ENCODE results near the gene NF2. TPM values are rescaled to one million over a fixed set of nuclear protein-coding genes. Genes with fewer than 3 reads are reported as not detected.

The NF2 gene
- total and polyA plus RNA-seq, 12 donors = 12.2 to 67.4 (median 45.5) TPM

DNA sequence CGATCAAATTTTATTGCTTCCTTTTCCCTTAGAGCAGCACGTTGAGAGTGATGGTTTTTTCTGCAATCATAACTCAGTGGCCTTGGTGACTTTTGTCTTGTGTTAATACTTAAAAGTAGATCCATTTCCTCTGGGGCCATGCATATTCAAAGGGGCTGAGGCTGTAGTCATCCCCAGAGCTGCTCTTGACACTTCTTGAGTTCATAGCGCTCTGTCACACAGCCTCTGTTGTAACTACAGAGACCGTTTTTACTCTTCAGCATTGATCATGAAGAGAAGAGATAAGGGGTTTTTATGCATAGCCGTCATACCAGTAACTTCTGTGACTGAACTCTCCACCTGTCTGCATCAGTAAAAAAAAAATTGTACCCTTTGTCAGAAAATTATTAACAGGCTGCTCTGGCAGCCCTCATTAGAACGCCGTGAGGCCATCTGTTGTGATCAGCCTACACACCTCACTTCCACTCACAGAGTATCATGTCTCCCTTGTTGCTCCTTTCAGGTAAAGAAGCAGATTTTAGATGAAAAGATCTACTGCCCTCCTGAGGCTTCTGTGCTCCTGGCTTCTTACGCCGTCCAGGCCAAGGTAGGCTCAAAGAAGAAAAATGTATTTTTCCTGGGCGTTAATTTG lies 38.4 kb downstream of the NF2 start:
- Histone ChIP-seq H3K4me1 (replicated peaks in 1 of 2) (peaks cover 0 to 8% of the 10 kb centered on the region in 2 donors), H3K27me3 (no peaks in the 10 kb centered on the region), H3K36me3 (replicated peaks in 1 of 2) (peaks cover 0 to 10% of the 10 kb centered on the region in 2 donors), H3K27ac (no peak overlapping the region), H3K9me3 (replicated peaks in 1 of 3) (no peaks in the 10 kb centered on the region), H3K4me3 (no peak overlapping the region)
- WGBS, 4 donors = 75 to 82% (median 77%) methylated on average over 10 of the region's 10 CpGs
- no peak for DNase-seq
- intact Hi-C loops (cut with DNase I) = no loop called here
- TF ChIP-seq, protein P1, sequence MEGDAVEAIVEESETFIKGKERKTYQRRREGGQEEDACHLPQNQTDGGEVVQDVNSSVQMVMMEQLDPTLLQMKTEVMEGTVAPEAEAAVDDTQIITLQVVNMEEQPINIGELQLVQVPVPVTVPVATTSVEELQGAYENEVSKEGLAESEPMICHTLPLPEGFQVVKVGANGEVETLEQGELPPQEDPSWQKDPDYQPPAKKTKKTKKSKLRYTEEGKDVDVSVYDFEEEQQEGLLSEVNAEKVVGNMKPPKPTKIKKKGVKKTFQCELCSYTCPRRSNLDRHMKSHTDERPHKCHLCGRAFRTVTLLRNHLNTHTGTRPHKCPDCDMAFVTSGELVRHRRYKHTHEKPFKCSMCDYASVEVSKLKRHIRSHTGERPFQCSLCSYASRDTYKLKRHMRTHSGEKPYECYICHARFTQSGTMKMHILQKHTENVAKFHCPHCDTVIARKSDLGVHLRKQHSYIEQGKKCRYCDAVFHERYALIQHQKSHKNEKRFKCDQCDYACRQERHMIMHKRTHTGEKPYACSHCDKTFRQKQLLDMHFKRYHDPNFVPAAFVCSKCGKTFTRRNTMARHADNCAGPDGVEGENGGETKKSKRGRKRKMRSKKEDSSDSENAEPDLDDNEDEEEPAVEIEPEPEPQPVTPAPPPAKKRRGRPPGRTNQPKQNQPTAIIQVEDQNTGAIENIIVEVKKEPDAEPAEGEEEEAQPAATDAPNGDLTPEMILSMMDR (IDR thresholded peaks at IDR 0.05) = no peak

DNA sequence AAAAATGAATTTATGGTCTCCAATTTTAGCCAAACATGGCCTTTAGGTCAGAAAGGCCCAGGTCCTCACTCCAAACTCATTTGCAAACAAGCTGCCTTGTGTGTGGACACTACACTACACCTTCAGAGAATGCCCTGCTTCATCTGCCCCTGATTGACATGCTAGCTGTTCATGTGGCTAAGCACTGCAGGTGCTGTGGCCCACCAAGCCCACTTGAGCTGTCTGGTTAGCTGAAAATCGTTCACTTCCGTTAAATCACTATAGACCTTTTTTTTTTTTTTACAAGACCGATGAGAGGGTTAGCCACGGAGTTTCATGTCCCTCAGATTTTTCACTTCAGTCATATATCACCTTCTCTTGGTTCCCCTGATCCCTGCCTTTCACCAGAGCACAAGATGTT lies 39.3 kb downstream of the NF2 start:
- intact Hi-C loops (cut with DNase I) = no loop called here
- Histone ChIP-seq H3K9me3 (replicated peaks in 1 of 3) (no peaks in the 10 kb centered on the region), H3K27me3 (no peaks in the 10 kb centered on the region), H3K27ac (no peak overlapping the region), H3K4me1 (replicated peaks in 1 of 2) (peaks cover 0 to 6% of the 10 kb centered on the region in 2 donors), H3K36me3 (replicated peaks in 1 of 2) (peaks cover 0 to 10% of the 10 kb centered on the region in 2 donors), H3K4me3 (no peak overlapping the region)
- no peak for DNase-seq
- WGBS, 4 donors = 86 to 93% (median 90%) methylated on average over 4 of the region's 4 CpGs
- TF ChIP-seq POLR2A (IDR thresholded peaks at IDR 0.05) = no peak
- TF ChIP-seq, protein P1 (IDR thresholded peaks at IDR 0.05) = no peak

DNA sequence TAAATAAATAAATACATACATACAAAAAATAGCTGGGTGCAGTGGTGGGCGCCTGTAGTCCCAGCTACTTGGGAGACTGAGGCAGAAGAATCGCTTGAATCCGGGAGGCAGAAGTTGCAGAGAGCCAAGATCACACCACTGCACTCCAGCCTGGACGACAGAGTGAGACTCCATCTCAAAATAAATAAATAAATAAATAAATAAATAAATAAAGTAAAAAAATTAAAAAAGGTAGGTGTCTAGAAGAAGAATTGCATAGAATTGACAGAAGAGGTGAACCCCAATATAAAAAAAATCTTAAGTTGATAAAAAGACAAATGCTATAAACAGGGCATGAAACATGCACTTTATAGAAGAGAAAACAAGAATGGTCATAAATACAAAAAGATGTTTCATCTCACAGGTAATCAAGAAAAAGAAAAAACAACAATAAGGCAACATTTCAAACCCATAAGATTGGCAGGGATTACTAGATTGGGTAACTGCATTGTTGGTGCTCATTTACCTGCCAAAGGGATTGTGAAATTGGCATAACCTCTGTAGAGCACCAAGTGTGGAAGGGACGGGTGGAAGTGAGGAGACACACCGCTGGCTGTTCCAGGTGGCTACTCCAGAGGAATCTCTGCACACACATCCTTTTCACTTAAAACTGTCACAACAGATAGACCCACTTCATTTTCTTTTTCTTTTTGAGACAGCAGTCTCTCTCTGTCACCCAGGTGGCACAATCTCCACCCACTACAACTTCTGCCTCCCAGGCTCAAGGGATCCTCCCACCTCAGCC lies 44.7 kb downstream of the NF2 start:
- no peaks in the 10 kb centered on the region for H3K4me1 ChIP-seq (replicated peaks in 1 of 2)
- H3K27me3 ChIP-seq = no peaks in the 10 kb centered on the region
- H3K36me3 ChIP-seq (replicated peaks in 1 of 2) = peaks cover 0 to 4% of the 10 kb centered on the region in 2 donors
- H3K9me3 ChIP-seq (replicated peaks in 1 of 3) = no peaks in the 10 kb centered on the region
- no peak overlapping the region for H3K27ac ChIP-seq
- 94 to 97% (median 96%) methylated on average over 6 of the region's 6 CpGs for WGBS, 4 donors
- intact Hi-C loops (cut with DNase I) = no loop called here
- no peak for DNase-seq
- TF ChIP-seq POLR2A (IDR thresholded peaks at IDR 0.05) = no peak
- TF ChIP-seq, protein P1 (IDR thresholded peaks at IDR 0.05) = no peak
- no peak overlapping the region for H3K4me3 ChIP-seq

GRCh38 chr22:29650370-29650769 lies 46.9 kb downstream of the NF2 start:
- Histone ChIP-seq H3K27ac (no peak overlapping the region), H3K27me3 (no peaks in the 10 kb centered on the region), H3K4me3 (no peak overlapping the region), H3K4me1 (replicated peaks in 1 of 2) (peaks cover 0 to 4% of the 10 kb centered on the region in 2 donors), H3K9me3 (replicated peaks in 1 of 3) (no peaks in the 10 kb centered on the region), H3K36me3 (replicated peaks in 1 of 2) (peaks cover 0 to 4% of the 10 kb centered on the region in 2 donors)
- DNase-seq = no peak
- TF ChIP-seq POLR2A (IDR thresholded peaks at IDR 0.05) = no peak
- TF ChIP-seq, protein P1 (IDR thresholded peaks at IDR 0.05) = no peak
- intact Hi-C loops (cut with DNase I) = no loop called here
- WGBS, 4 donors = 89 to 95% (median 93%) methylated on average over 5 of the region's 5 CpGs
